ENCODE measurements around the gene HMX1.

The HMX1 gene

DNA sequence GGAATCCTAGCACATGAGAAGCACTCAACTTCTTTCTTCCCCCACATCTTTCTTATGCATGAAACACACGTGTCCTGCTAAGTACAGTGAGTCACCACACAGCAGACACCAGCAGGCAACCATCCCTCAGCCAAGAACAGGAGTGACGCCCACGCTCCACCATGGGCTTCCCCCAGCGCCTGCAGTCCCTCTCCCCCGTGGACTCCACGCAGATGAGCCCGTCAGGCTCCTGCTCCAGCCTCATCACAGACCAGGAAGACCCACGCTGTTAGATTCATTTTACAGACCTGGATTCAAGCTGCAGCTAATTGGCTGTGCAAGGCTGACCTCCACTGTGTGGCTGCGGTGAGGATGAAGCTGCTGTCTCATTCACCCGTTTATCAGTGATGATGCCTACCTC, 16.7 kb downstream of the HMX1 start:
- DNase-seq = no peak

DNA sequence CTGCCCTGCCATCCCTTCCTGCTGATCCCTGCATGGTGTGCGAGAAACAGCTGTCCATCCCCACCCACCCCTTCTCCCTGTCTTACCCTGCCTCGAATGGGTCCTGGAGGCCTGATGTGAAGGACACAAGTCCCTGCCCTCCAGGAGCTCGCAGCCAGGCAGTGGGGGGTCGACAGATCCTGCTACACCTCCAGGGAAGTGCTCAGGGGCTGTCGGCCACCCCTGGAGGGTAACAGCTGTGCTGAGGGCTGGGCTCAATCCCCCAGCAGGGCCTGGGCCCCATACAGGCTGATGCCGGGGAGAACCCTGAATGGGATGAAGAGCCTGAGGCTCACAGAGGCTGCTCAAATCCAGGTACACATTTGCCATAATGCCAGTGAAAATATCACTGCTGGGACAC, 17.6 kb downstream of the HMX1 start:
- no peak for DNase-seq

GRCh38 chr4:8853249-8853648, 18.4 kb downstream of the HMX1 start:
- no peak for DNase-seq

DNA sequence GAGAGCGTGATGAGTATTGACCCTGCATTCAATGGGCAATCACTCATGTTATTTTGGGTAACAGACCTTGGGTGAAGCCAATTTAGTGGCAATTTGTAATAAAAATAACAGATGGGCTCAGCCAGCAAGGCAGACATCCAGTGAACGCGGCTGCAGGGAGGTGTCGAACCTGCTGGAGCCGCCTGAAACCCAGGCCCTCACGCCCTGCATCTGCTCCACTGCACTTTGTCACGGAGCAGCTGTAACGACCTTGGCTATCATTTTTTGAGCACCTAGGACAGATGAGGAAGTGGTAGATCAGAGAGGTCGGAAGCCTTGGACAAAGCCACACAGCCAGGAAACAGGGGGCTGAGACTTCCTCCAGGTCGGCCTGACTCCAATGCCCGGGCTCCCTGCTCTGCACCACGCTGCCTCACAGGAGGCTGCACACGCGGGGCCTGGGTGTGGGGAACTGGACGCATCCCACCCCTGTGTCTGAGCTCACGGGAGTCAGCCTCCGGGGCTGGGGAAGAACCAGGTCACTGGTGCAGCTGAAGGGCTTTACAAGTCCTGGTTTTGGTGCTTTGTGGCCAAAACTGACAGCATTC, 19.4 kb downstream of the HMX1 start:
- DNase-seq = no peak

DNA sequence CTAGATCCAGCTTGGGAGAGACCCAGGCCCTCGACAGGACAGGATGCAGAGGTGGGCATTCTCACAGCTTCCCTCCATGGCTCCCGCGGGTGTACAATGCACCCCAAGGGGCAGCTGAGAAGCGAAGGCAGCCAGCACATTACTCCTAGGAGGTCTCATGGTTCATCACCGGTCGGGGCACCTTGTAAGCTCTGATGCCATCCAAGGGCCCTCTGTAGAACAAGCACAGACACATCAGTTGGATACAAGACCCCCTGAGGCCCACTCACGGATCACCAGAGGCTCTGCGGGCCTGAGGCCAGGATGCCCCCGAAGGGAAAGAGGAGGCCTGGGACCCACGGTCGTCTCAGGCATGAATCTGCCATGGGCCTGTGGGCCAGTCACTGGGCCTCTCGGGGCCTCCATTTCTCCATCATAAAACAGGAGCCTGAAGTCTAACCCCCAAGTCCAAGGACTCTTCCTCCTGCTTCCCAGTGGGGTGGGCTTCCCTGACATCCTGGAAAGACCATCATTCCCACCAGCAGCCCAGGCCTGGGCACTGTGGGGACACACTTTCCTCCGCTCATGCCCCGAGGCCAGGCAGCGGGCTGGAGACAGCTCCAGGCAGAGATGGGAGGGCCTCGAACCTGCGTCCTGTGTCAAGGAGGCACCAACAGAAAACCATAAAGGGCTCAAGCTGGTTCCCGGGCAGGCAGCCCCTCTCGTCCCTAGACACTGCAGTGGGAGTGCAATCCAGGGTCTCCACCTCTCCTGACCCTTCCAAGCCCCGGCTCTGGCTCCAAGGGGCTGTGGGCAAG, 20.1 kb downstream of the HMX1 start:
- no peak for DNase-seq

- no peak for DNase-seq
Measured at GRCh38 chr4:8850830-8851188, 20.8 kb downstream of the HMX1 start.

GRCh38 chr4:8850074-8850829, 21.4 kb downstream of the HMX1 start:
- DNase-seq = no peak

GRCh38 chr4:8849266-8850073, 22.2 kb downstream of the HMX1 start:
- DNase-seq = no peak

DNA sequence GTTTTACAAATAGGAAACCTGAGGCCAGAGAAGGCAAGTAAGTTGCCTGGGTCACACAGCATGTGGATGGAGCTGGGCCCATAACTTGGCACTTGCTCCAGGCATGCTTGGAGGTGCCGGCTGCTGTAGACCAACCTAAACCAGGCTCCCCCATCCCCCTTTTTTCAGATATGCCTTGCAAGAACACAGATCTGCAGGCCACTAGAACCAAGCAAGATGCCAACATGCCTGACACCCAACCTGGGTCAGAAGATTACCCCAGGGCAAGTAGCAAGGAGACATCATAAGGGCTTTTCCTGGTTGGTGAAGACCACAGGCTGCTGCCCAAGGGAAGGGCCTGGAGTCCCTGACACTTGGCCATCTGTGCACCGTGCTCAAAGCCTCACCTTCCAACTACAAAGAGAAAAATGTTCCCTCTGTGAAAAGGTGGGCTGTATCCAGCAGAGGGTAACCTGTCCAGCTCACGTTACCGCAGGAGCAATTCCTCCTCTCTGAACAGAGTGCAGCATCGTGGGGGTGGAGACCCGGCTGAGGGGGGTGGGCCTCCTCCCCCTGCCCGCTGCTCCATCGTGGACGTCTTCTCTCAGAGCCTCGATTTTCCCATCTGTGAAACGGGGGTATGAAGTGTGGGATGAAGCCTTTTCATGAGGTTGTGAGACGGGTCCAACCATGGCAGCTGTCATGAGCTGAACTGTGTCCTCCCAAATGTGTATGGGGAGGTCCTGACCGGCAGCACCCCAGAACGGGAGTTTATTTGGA, 23.0 kb downstream of the HMX1 start:
- DNase-seq = no peak

GRCh38 chr4:8847764-8848163, 23.9 kb downstream of the HMX1 start:
- DNase-seq = no peak

GRCh38 chr4:8847331-8847730, 24.3 kb downstream of the HMX1 start:
- DNase-seq = no peak

DNA sequence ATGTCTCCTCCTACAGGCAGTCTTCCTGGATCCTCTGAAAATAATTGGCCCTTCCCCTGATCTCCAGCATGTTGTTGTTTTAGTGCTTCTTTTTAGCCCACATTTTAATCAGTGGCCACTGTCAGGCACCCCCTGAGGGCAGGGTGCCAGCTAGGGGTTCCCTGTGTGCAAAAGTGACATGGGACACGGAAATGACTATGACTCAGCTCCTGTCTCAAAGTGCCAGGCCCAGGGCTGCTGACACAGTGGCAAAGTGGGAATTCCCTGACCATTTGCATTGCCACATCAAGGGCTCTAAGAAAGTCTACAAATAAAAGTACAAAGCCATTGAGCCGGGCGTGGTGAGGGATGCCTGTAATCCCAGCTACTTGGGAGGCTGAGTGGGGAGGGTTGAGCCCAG, 24.8 kb downstream of the HMX1 start:
- DNase-seq = no peak

- no peak for DNase-seq
Measured at GRCh38 chr4:8846046-8846720, 25.5 kb downstream of the HMX1 start.

DNA sequence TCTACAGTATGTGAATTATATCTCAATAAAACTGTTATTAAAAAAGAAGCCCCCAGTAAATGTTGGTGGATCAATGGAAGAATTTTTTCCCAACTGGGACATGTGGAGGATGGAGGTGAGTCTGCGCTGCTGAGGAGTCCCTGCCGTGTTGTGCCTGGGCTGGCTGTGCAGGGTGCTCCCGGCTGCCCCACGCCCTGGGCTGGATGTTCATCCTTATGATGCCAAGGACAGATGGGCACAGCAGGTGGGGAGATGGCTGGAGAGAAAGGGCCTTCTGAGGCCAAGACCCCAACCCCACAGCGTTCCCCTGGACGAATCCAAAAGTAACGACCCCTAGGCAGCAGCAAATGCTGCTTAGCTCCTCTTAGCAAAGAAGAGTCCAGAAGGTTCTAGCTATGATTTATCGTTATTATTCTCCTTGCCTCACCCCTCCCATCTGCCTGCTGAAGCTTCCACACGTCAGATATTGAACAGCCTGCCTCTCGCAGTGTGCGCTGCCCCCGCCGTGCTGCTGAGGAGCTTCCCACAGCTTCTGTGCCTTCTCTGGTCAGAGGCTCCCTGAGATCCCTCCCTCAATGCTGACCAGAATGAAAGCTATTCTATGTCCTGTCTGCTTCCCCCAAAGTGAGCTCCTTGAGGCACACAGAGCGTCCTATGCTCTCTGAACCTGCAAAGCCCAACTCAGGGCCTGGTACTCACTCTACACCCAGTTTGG, 26.5 kb downstream of the HMX1 start:
- DNase-seq = no peak

DNA sequence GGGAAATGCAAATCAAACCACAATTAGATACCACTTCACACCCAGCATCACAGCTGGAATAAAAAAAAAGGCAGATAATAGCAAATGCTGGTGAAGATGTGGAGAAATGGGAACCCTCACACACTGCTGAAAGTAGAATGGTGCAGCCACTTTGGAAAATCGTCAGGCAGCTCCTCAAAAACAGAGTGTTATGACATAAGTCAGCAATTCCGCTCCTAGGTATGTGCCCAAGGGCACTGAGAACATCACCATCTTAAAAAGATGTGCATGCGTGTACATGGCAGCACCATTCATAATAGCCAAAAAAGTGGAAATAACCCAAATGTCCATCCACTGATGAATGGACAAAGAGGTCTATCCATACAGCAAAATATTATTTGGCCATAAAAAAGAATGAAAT, 28.0 kb downstream of the HMX1 start:
- DNase-seq = no peak

- no peak for DNase-seq
Measured at GRCh38 chr4:8842614-8843013, 29.0 kb downstream of the HMX1 start.

GRCh38 chr4:8841678-8842268, 29.9 kb downstream of the HMX1 start:
- DNase-seq = no peak

GRCh38 chr4:8840816-8841455, 30.7 kb downstream of the HMX1 start:
- DNase-seq = no peak

GRCh38 chr4:8840006-8840793, 31.4 kb downstream of the HMX1 start:
- no peak for DNase-seq
